Right ventricle myocardium inferior (tissue), 1 donor: ENCODE measurements around the gene NRN1. TPM values are rescaled to one million over a fixed set of nuclear protein-coding genes. Genes with fewer than 3 reads are reported as not detected.

Experiments
- ATAC-seq: fragments of 200-7000 bp; cut with Tn5 transposase; one replicate; pipeline ENCODE4 v1.9.1; 2020; ENCODE audit warnings: mild to moderate bottlenecking, moderate library complexity
- DNase-seq: peaks from one replicate; pipeline ENCODE4 v3.0.0; 2021; ENCODE audit errors: missing footprints
- intact Hi-C: fragments of 100-400 bp; cut with DNase I; formaldehyde crosslinking; loops from one replicate; pipeline ENCODE4 v1.11.0; 2022
- total RNA-seq: library from RNA; stranded (reverse); fragmentation: NEBNext Ultra II Directional; extraction: Animal tissue kit (Norgen Biotek cat#: 25700); gene quantifications from one replicate; pipeline ENCODE4 v1.2.1, GENCODE V29; 2021
- donor health status: DM: no; HTN: yes; CAD: no; lungs with severe emphysema.

NRN1 gene
- total RNA-seq, 1 donor from 2014 or later = 14.0 TPM

GRCh38 chr6:6003621-6004366 lies 2.9 kb downstream of the NRN1 start:
- intact Hi-C loops = no loop called here
- DNase-seq (peak; percentile 80), ATAC-seq (no peak)

GRCh38 chr6:6002848-6003620 lies 3.7 kb downstream of the NRN1 start:
- DNase-seq = no peak
- intact Hi-C loops = no loop called here
- ATAC-seq = no peak

- ATAC-seq (no peak), DNase-seq (no peak)
- intact Hi-C loops = no loop called here
Measured at GRCh38 chr6:6002005-6002847, 4.5 kb downstream of the NRN1 start.

- intact Hi-C loops = no loop called here
- ATAC-seq (no peak), DNase-seq (no peak)
Measured at GRCh38 chr6:6001443-6001842, 5.3 kb downstream of the NRN1 start.

- ATAC-seq = no peak
- intact Hi-C loops = loop anchor here (10.0 kb wide), 1 partner anchor 535 kb away; no protein-coding TSS in a partner anchor
- DNase-seq = no peak
Measured at GRCh38 chr6:5999688-6000608, 6.8 kb downstream of the NRN1 start.

- no peak for DNase-seq
- intact Hi-C loops = loop anchor here (10.0 kb wide), 1 partner anchor 534 kb away; no protein-coding TSS in a partner anchor
- peak; percentile 29 for ATAC-seq
Measured at GRCh38 chr6:5998711-5999687, 7.7 kb downstream of the NRN1 start.

- no peak for ATAC-seq
- intact Hi-C loops = loop anchor here (10.0 kb wide), 1 partner anchor 533 kb away; no protein-coding TSS in a partner anchor
- DNase-seq = no peak
Measured at GRCh38 chr6:5998236-5998635, 8.5 kb downstream of the NRN1 start.

GRCh38 chr6:5997420-5997987 lies 9.2 kb downstream of the NRN1 start:
- ATAC-seq = no peak
- DNase-seq = no peak
- intact Hi-C loops = loop anchor here (10.0 kb wide), 1 partner anchor 533 kb away; no protein-coding TSS in a partner anchor

GRCh38 chr6:5996714-5997419 lies 9.9 kb downstream of the NRN1 start:
- DNase-seq = no peak
- ATAC-seq = no peak
- intact Hi-C loops = loop anchor here (10.0 kb wide), 1 partner anchor 532 kb away; no protein-coding TSS in a partner anchor

GRCh38 chr6:5995949-5996713 lies 10.6 kb downstream of the NRN1 start:
- no peak for DNase-seq
- intact Hi-C loops = loop anchor here (10.0 kb wide), 1 partner anchor 531 kb away; no protein-coding TSS in a partner anchor
- peak; percentile 62 for ATAC-seq

GRCh38 chr6:5995658-5995948 lies 11.1 kb downstream of the NRN1 start:
- ATAC-seq (no peak), DNase-seq (no peak)
- intact Hi-C loops = loop anchor here (10.0 kb wide), 1 partner anchor 531 kb away; no protein-coding TSS in a partner anchor

GRCh38 chr6:5994999-5995657 lies 11.6 kb downstream of the NRN1 start:
- DNase-seq (no peak), ATAC-seq (no peak)
- intact Hi-C loops = loop anchor here (10.0 kb wide), 1 partner anchor 530 kb away; no protein-coding TSS in a partner anchor

- DNase-seq (no peak), ATAC-seq (no peak)
- intact Hi-C loops = loop anchor here (10.0 kb wide), 1 partner anchor 530 kb away; no protein-coding TSS in a partner anchor
Measured at GRCh38 chr6:5994234-5994998, 12.3 kb downstream of the NRN1 start.
